ENCODE measurements around the gene RBM47.

The RBM47 gene

DNA sequence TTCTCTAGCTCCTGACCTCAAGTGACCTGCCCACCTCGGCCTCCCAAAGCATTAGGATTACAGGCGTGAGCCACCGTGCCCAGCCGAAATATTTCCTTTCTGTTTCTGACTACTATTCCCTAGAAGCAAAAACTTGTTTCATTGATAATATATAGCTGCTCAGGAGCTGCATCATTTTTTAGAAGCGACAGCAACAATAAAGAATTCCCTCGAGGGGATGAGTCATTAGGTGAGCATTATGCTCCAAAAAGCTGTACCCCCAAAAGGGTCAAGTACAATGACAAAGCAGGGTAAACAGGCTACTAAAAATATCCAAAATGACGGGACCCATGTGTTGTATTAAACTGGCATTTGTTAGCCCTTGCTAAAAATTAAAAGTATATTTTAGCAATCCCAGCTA is 67.0 kb downstream of the RBM47 start:
- TF ChIP-seq, protein P1, sequence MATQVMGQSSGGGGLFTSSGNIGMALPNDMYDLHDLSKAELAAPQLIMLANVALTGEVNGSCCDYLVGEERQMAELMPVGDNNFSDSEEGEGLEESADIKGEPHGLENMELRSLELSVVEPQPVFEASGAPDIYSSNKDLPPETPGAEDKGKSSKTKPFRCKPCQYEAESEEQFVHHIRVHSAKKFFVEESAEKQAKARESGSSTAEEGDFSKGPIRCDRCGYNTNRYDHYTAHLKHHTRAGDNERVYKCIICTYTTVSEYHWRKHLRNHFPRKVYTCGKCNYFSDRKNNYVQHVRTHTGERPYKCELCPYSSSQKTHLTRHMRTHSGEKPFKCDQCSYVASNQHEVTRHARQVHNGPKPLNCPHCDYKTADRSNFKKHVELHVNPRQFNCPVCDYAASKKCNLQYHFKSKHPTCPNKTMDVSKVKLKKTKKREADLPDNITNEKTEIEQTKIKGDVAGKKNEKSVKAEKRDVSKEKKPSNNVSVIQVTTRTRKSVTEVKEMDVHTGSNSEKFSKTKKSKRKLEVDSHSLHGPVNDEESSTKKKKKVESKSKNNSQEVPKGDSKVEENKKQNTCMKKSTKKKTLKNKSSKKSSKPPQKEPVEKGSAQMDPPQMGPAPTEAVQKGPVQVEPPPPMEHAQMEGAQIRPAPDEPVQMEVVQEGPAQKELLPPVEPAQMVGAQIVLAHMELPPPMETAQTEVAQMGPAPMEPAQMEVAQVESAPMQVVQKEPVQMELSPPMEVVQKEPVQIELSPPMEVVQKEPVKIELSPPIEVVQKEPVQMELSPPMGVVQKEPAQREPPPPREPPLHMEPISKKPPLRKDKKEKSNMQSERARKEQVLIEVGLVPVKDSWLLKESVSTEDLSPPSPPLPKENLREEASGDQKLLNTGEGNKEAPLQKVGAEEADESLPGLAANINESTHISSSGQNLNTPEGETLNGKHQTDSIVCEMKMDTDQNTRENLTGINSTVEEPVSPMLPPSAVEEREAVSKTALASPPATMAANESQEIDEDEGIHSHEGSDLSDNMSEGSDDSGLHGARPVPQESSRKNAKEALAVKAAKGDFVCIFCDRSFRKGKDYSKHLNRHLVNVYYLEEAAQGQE (IDR thresholded peaks at IDR 0.05; ENCODE audit: low read depth) = no peak
- TF ChIP-seq, protein P2, sequence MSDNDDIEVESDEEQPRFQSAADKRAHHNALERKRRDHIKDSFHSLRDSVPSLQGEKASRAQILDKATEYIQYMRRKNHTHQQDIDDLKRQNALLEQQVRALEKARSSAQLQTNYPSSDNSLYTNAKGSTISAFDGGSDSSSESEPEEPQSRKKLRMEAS (IDR thresholded peaks at IDR 0.05) = no peak
- TF ChIP-seq CEBPB (IDR thresholded peaks at IDR 0.05) (no peak), RAD21 (IDR thresholded peaks at IDR 0.05; ENCODE audit: low read depth) (no peak), FOXM1 (IDR thresholded peaks at IDR 0.05; ENCODE audit: borderline replicate concordance, low read depth) (no peak), TAF1 (IDR thresholded peaks at IDR 0.05; ENCODE audit: low read depth) (no peak), EGR1 (IDR thresholded peaks at IDR 0.05) (no peak)

DNA sequence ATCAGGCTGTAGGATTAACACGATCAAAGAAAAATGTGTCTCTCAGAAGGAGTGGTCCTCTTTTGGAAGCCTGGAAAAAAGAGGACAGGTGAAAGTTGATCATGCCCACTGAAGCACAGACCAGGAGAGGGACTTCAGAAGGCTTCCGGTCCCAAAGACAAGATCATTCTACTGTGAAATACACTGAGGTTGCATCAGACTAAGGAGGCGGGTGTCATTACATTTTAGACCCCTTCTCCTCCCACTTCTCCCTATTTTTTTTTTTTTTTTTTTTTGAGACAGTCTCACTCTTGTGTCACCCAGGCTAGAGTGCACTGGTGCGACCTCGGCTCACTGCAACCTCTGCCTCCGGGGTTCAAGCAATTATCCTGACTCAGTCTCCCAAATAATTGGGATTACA is 67.5 kb downstream of the RBM47 start:
- TF ChIP-seq CREB1 (IDR thresholded peaks at IDR 0.05; ENCODE audit: low read depth) (no peak), CEBPB (IDR thresholded peaks at IDR 0.05) (no peak), EGR1 (IDR thresholded peaks at IDR 0.05) (no peak), EP300 (IDR thresholded peaks at IDR 0.05; ENCODE audit: borderline replicate concordance) (no peak), TEAD4 (IDR thresholded peaks at IDR 0.05) (no peak), FOXM1 (IDR thresholded peaks at IDR 0.05; ENCODE audit: borderline replicate concordance, low read depth) (no peak), ZBTB7A (IDR thresholded peaks at IDR 0.05; ENCODE audit: low read depth) (no peak), NFIC (IDR thresholded peaks at IDR 0.05) (no peak), YY1 (IDR thresholded peaks at IDR 0.05; ENCODE audit: low read depth) (no peak), TAF1 (IDR thresholded peaks at IDR 0.05; ENCODE audit: low read depth) (no peak)
- TF ChIP-seq, protein P1 (IDR thresholded peaks at IDR 0.05; ENCODE audit: low read depth) = no peak
- TF ChIP-seq, protein P2 (IDR thresholded peaks at IDR 0.05) = no peak
- TF ChIP-seq, protein P3, sequence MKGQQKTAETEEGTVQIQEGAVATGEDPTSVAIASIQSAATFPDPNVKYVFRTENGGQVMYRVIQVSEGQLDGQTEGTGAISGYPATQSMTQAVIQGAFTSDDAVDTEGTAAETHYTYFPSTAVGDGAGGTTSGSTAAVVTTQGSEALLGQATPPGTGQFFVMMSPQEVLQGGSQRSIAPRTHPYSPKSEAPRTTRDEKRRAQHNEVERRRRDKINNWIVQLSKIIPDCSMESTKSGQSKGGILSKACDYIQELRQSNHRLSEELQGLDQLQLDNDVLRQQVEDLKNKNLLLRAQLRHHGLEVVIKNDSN (IDR thresholded peaks at IDR 0.05) = no peak

DNA sequence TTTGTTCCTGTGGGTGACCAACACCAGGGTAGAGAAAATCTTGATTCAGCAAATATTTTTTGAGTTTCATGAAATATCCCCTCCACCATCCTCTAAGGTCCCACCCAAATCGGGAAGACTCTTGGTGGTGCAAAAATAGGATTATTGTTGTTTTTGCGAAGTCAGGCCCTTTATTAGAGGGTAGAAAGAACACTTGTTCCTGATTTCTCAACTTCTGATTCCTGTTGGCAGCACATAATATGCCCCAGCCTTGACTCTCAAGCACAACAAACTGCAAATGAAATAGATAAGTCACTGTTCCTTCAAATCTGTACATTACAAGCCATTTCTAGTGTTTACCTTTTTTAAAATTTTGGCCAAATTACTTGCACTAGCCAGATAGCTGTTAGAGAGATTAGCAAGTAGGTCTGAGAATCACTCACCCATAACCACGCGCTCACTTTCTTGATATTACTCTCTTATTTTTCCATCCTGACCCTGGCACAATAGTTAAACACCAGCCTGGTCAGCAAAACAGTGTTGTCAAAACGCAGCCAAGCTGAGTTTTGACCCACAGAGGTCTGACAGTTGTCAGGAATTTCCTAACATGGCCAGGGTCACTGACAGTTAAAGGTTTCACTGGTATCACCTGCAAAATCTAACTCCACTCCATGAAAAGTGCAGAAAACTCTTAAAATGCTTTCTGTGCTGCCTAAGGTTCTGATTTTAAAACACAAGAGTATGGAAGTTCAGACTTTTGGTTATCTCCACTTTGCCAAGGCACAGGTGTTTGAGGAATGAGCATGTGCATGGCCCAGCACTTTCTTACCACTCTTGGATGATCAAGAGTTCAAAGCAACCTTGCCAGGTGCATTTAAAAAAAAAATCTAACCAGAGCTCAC is 69.8 kb downstream of the RBM47 start:
- TF ChIP-seq NFIC (IDR thresholded peaks at IDR 0.05) (no peak), EGR1 (IDR thresholded peaks at IDR 0.05) (no peak), TAF1 (IDR thresholded peaks at IDR 0.05; ENCODE audit: low read depth) (no peak), TEAD4 (IDR thresholded peaks at IDR 0.05) (no peak), FOXM1 (IDR thresholded peaks at IDR 0.05; ENCODE audit: borderline replicate concordance, low read depth) (no peak), YY1 (IDR thresholded peaks at IDR 0.05; ENCODE audit: low read depth) (no peak), CREB1 (IDR thresholded peaks at IDR 0.05; ENCODE audit: low read depth) (no peak), TCF12 (IDR thresholded peaks at IDR 0.05; ENCODE audit: low read depth) (no peak), RAD21 (IDR thresholded peaks at IDR 0.05; ENCODE audit: low read depth) (no peak), ZBTB7A (IDR thresholded peaks at IDR 0.05; ENCODE audit: low read depth) (no peak), EP300 (IDR thresholded peaks at IDR 0.05; ENCODE audit: borderline replicate concordance) (no peak), CEBPB (IDR thresholded peaks at IDR 0.05) (no peak)
- TF ChIP-seq, protein P1 (IDR thresholded peaks at IDR 0.05; ENCODE audit: low read depth) = no peak
- TF ChIP-seq, protein P3 (IDR thresholded peaks at IDR 0.05) = no peak
- TF ChIP-seq, protein P2 (IDR thresholded peaks at IDR 0.05) = no peak

DNA sequence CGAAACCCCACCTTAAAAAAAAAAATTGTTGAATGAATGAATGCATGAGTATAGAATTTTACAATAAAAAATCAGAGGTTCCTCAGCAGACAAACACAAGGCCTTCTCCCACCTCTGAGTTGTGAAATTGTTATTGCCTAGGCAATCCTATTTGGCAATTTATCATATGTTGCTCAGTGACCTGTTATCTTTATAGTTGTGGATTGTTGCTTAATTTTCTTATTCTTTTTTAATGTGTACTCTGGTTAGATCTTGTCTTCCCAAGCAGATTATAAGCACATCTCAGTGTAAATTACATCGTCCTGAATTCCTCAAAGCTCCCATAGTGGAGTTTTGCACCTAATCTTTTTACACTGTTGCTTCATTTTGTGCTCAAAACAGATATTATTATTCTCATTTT is 71.9 kb downstream of the RBM47 start:
- TF ChIP-seq TCF12 (IDR thresholded peaks at IDR 0.05; ENCODE audit: low read depth) = no peak
- no peak for TF ChIP-seq FOXM1 (IDR thresholded peaks at IDR 0.05; ENCODE audit: borderline replicate concordance, low read depth)
- no peak for TF ChIP-seq ZBTB7A (IDR thresholded peaks at IDR 0.05; ENCODE audit: low read depth)
- no peak for TF ChIP-seq CEBPB (IDR thresholded peaks at IDR 0.05)
- TF ChIP-seq RAD21 (IDR thresholded peaks at IDR 0.05; ENCODE audit: low read depth) = no peak
